ENCODE results near the gene KIF13A. TPM values are rescaled to one million over a fixed set of nuclear protein-coding genes. Genes with fewer than 3 reads are reported as not detected.
A peak's percentile ranks its signal among the peaks of the same experiment; 100 is the strongest.
"Not testable (repeated sequence)": the region's sequence is repeated elsewhere in the genome, so short reads cannot be mapped to it uniquely, and the experiment has no call there.

KIF13A gene
- 61.4 TPM for total RNA-seq

GRCh38 chr6:17987447-17987696, at the start of gene KIF13A:
TSS of gene KIF13A (minus strand) at chr6:17987635. CDS start at chr6:17987463, 172 bp downstream.
- no peak for DNase-seq

DNA sequence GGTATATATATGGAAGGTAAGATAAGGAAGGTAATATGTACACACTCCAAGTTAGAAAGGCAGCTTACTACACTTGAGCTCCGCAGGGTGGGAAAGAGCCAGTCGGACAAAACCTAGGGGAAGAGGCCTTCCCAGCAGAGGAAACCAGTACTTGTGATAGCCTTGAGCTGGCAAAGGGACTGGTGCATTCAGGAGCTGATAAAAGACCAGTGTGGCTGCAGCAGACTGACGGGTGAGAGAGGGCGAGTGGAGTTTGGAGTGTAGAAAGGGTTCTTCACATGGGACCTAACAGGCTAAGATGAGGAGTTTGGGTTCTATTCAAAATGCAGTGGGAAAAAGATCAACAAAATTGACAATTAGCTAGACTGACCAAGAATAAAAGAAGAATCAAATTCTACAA, 49.3 kb upstream of the KIF13A start:
- DNase-seq, result no peak

DNA sequence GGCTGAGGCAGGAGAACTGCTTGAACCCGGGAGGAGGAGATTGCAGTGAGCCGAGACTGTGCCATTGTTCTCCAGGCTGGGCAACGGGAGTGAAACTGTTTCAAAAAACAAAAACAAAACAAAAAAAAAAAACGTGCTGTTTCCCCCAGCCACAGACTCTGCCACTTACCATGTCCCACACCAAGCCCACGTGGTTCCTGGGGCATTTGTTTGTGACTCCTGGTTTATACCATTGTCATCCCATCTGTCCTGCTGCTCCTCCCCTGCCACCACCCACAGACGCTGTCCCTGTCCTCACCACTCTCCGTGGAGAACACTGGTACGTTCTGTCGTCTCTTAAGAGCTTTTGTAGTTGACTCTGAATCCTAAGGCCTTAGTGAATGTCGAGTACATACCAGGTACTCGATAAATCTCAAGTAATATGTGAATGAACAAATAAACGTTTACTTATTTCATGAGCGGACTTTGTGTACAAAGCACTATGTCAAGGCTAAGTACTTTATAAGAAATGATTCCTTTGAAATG, 48.0 kb upstream of the KIF13A start:
- DNase-seq, result no peak

GRCh38 chr6:18034798-18035202, 47.4 kb upstream of the KIF13A start:
- DNase-seq, result no peak

GRCh38 chr6:18031680-18032256, 44.3 kb upstream of the KIF13A start:
- no peak for DNase-seq

GRCh38 chr6:18031189-18031588, 43.8 kb upstream of the KIF13A start:
- no peak for DNase-seq

- no peak for DNase-seq
Measured at GRCh38 chr6:18028332-18028731, 40.9 kb upstream of the KIF13A start.

- DNase-seq, result no peak
Measured at GRCh38 chr6:18025596-18025995, 38.2 kb upstream of the KIF13A start.

- no peak for DNase-seq
Measured at GRCh38 chr6:18024876-18025275, 37.4 kb upstream of the KIF13A start.

- DNase-seq, result no peak
Measured at GRCh38 chr6:18023891-18024290, 36.5 kb upstream of the KIF13A start.

- DNase-seq, result peak; percentile 30
Measured at GRCh38 chr6:18022398-18023231, 35.2 kb upstream of the KIF13A start.

GRCh38 chr6:18021166-18021850, 33.9 kb upstream of the KIF13A start:
- no peak for DNase-seq

- not testable (repeated sequence) for DNase-seq
Measured at GRCh38 chr6:18020545-18020944, 33.1 kb upstream of the KIF13A start.

- DNase-seq, result no peak
Measured at GRCh38 chr6:18019539-18020534, 32.4 kb upstream of the KIF13A start.

DNA sequence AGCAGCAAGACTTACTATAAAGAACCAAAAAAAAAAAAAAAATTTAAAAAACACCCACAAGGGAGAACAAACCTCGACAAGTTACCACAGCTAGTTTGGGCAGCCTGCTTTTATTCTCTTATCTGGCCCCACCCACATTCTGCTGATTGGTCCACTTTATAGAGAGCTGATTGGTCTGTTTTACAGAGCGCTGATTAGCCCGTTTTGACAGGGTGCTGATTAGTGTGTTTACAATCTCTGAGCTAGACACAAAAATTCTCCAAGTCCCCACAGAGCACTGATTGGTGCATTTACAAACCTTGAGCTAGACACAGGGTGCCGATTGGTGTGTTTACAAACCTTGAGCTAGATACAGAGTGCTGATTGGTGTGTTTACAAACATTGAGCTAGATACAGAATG, 31.7 kb upstream of the KIF13A start:
- not testable (repeated sequence) for DNase-seq

DNA sequence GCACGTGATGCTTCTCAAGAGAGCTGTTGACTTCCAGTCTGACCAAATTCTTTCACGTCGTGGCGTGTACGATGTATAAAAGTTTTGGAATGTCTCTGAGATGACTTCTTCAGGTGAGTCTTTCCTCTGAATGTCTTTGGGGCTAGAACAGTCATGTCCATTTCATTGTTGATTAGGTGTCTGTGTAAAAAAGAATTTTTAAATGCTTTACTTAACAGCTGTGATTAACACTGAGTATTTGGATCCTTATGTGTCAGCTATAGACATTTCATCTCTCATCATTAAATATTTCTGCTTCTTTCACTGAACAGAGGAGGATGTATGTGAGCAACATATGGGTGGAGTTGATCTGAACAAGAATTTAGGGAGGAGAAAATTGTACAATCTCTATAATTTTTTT, 29.3 kb upstream of the KIF13A start:
- peak; percentile 11 for DNase-seq

GRCh38 chr6:18016133-18016532, 28.7 kb upstream of the KIF13A start:
- no peak for DNase-seq

DNA sequence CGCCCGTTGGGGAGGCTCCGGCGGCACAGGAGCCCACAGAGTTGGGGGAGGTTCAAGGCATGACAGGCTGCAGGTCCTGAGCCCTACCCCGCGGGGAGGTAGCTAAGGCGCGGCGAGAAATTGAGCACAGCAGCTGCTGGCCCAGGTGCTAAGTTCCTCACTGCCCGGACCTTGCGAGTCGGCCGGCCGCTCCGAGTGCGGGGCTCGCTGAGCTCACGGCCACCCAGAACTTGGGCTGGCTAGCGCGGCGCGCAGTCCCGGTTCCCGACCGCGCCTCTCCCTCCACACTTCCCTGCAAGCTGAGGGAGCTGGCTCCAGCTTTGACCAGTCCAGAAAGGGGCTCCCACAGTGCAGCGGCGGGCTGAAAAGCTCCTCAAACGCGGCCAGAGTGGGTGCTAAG, 23.9 kb upstream of the KIF13A start:
- DNase-seq, result no peak

DNA sequence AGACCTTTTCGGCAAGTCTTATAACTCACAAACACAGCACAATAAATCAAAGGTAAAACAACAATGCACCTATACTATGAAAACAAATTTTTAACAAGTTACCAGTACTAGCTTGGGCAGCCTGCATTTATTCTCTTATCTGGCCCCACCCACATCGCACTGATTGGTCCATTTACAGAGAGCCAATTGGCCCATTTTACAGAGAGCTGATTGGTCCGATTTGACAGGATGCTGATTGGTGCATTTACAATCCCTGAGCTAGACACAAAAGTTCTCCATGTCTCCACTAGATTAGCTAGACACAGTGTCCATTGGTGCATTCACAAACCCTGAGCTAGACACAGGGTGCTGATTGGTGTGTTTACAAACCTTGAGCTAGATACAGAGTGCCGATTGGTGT, 23.1 kb upstream of the KIF13A start:
- DNase-seq, result not testable (repeated sequence)

DNA sequence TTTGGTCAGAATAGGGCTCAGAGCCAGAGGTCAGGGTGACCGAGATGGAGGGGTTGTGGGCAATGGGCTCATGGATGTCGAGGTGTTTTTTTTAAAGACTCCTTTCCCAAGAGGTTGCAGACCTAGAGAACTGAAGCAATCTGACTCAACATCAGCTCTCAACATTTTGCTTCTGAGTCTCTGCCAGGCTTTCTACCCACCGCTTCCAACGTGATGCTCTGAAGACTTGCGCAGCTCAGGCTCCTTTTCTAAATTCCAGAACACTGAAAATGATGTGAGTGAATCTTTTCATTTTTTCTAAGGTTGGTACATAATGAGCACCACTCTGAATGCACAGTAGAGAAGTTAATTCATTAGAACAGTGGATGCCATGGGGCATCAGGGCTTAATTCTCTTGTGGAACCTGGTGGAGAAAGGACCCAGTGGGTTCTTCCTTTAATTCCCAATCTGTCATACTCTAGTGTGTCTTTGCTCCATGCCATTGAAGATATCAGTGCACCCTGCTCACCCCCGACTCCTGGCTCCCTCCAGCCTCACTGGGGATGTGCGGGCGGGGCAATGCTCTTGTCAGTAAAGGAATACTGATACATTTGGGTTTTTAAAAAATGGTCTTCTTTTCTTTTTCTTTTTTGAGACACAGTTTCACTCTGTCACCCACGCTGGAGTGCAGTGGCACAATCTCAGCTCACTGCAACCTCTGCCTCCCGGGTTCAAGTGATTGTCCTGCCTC, 17.0 kb upstream of the KIF13A start:
- no peak for DNase-seq

- no peak for DNase-seq
Measured at GRCh38 chr6:17999425-17999824, 12.0 kb upstream of the KIF13A start.

All from tongue (tissue), 2 donors.